ENCODE data around the gene ETNPPL.

DNA sequence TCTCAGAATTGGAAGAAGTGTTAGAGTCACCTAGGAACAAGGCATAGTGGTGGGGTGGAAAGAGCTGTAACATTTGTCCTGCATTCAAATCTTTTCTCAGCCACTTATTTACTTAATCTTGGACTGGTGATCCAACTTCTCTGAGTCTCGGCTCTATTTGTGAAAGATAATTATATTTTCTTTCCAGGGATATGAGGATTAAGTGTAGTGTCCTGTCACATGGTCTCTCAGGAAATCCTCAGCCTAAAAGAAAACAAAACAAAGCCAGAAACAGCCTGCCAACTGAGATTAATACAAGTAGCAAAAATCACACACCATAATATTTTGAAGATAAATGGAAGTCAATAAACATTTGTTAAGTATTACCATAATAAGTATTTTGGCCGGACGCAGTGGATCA lies 33.3 kb upstream of the ETNPPL start:
- TF ChIP-seq GATA2 (IDR thresholded peaks at IDR 0.05; ENCODE audit: low read depth, low read length) (no peak), GATA3 (IDR thresholded peaks at IDR 0.05; ENCODE audit: low read depth, low read length) (no peak)
